HepG2 (cell line): ENCODE results near the gene NANOS1.

Source experiments
- CBX2 ChIP-seq, 2 experiments: fragments of 200-600 bp in 1 of 2; sonication (generic); formaldehyde crosslinking in 1 of 2; IDR thresholded peaks; 2 replicates each; pipeline versions ENCODE4 v1.7.0 to v1.8.1; 2018 to 2022; ENCODE audit warnings: low read depth in 2 of 2, low read length in 1 of 2, mild to moderate bottlenecking in 1 of 2, missing genetic modification reagents in 1 of 2
- SIN3A ChIP-seq: IDR thresholded peaks from 2 replicates; pipeline ENCODE4 v1.6.1; 2011; ENCODE audit warnings: low read depth, mild to moderate bottlenecking, control low read depth, low read length, borderline replicate concordance

DNA sequence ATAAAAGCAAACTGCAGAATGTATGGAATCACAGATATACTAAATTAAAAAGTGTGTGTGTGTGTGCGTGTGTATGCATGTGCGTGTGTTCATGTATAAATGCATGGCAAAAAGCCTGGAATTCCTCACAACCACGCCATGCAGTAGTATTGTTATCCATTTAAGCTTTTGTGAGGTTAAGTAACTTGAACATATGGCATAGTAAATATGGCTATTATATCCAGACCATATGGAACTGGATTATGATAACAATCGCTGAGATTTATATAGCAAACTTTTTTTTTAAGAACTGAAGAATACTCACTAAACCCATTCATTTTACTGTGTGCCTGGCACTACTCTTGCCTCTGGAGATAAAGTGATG lies 22.3 kb upstream of the NANOS1 start:
- TF ChIP-seq CBX2 (IDR thresholded peaks at IDR 0.05; ENCODE audit: low read depth, low read length) (no peak), CBX2 (CRISPR knock-in tag; IDR thresholded peaks at IDR 0.05; ENCODE audit: low read depth) (no peak), SIN3A (no peak)
